Osteocyte (in vitro differentiated cells): ENCODE results near the gene ERFL. TPM values are rescaled to one million over a fixed set of nuclear protein-coding genes. Genes with fewer than 3 reads are reported as not detected.

Experiments used
- DNase-seq: peaks from one replicate; pipeline ENCODE4 v3.0.0; 2021; ENCODE audit warnings: mixed read lengths; ENCODE audit not compliant: unreplicated experiment; ENCODE audit errors: extremely low spot score
- H3K27ac Mint-ChIP-seq: one replicate; pipeline ENCODE4 v1.8.0; 2021; ENCODE audit warnings: mild to moderate bottlenecking, mixed read lengths; ENCODE audit not compliant: unreplicated experiment
- H3K27me3 Mint-ChIP-seq: one replicate; pipeline ENCODE4 v1.8.0; 2021; ENCODE audit warnings: mixed read lengths; ENCODE audit not compliant: unreplicated experiment
- H3K36me3 Mint-ChIP-seq: one replicate; pipeline ENCODE4 v1.8.0; 2021; ENCODE audit warnings: mixed read lengths; ENCODE audit not compliant: unreplicated experiment
- H3K4me1 Mint-ChIP-seq: one replicate; pipeline ENCODE4 v1.8.0; 2021; ENCODE audit warnings: mixed read lengths; ENCODE audit not compliant: unreplicated experiment
- H3K4me3 Mint-ChIP-seq: one replicate; pipeline ENCODE4 v1.8.0; 2021; ENCODE audit warnings: mild to moderate bottlenecking, moderate library complexity, mixed read lengths; ENCODE audit not compliant: unreplicated experiment
- H3K9me3 Mint-ChIP-seq: one replicate; pipeline ENCODE4 v1.8.0; 2021; ENCODE audit warnings: mixed read lengths; ENCODE audit not compliant: unreplicated experiment
- CTCF ChIP-seq: fragments of 200-600 bp; sonication (generic); IDR thresholded peaks from 2 replicates; pipeline ENCODE4 v1.5.0; 2021; ENCODE audit warnings: antibody characterized with exemption, mild to moderate bottlenecking, moderate library complexity
- total RNA-seq: library from RNA; stranded (reverse); gene quantifications from 2 replicates; pipeline ENCODE4 v1.2.1, GENCODE V29; 2021

The ERFL gene
- total RNA-seq, 1 donor from 2014 or later: 0.38 TPM

GRCh38 chr19:41959056-41960053 lies 31.1 kb upstream of the ERFL start, which contains the start of gene RABAC1:
RABAC1 (minus strand) TSS chr19:41959321; CDS start chr19:41959292, 29 bp downstream.
- Mint-ChIP-seq H3K9me3 (no peaks in the 10 kb centered on the region), H3K36me3 (peaks cover 17% of the 10 kb centered on the region), H3K4me1 (peaks cover 18% of the 10 kb centered on the region), H3K27ac (peak within 1 kb of the TSS; percentile 90), H3K27me3 (no peaks in the 10 kb centered on the region), H3K4me3 (peak within 1 kb of the TSS; percentile 84)
- peak; percentile 29 for TF ChIP-seq CTCF
- peak; percentile 96 for DNase-seq

- peak overlapping the region; percentile 84 for H3K4me3 Mint-ChIP-seq
Observed at GRCh38 chr19:41958367-41959055, 30.3 kb upstream of the ERFL start.

GRCh38 chr19:41957838-41958366 lies 29.7 kb upstream of the ERFL start:
- peak; percentile 81 for TF ChIP-seq CTCF
- peaks cover 18% of the 10 kb centered on the region for H3K4me1 Mint-ChIP-seq
- peak overlapping the region; percentile 84 for H3K4me3 Mint-ChIP-seq
- no peaks in the 10 kb centered on the region for H3K27me3 Mint-ChIP-seq
- H3K27ac Mint-ChIP-seq: peak overlapping the region; percentile 90
- H3K9me3 Mint-ChIP-seq: no peaks in the 10 kb centered on the region
- H3K36me3 Mint-ChIP-seq: peaks cover 17% of the 10 kb centered on the region
- DNase-seq: no peak

More at GRCh38 chr19:41958367-41959055, 30.3 kb upstream of the ERFL start:
- Mint-ChIP-seq H3K9me3 (no peaks in the 10 kb centered on the region), H3K36me3 (peaks cover 17% of the 10 kb centered on the region), H3K27me3 (no peaks in the 10 kb centered on the region), H3K27ac (peak overlapping the region; percentile 90), H3K4me1 (peaks cover 18% of the 10 kb centered on the region)
- DNase-seq: peak; percentile 92
- TF ChIP-seq CTCF: no peak

- Mint-ChIP-seq H3K9me3 (no peaks in the 10 kb centered on the region), H3K36me3 (peaks cover 17% of the 10 kb centered on the region), H3K4me3 (peak overlapping the region; percentile 84), H3K27ac (peak overlapping the region; percentile 90), H3K4me1 (peaks cover 18% of the 10 kb centered on the region), H3K27me3 (no peaks in the 10 kb centered on the region)
- TF ChIP-seq CTCF: no peak
- DNase-seq: no peak
Observed at GRCh38 chr19:41957161-41957837, 29.1 kb upstream of the ERFL start.
